CD8-positive, alpha-beta memory T cell (primary cell): ENCODE measurements around the gene BTBD2. TPM values are rescaled to one million over a fixed set of nuclear protein-coding genes. Genes with fewer than 3 reads are reported as not detected.

Experiments
- CTCF ChIA-PET: fragments of 350-600 bp; sonication (Branson Sonifier 250); formaldehyde crosslinking; loops from one replicate; lab custom pipeline; 2021; ENCODE audit warnings: antibody characterized with exemption; lab: Charles Lee
- POLR2A ChIA-PET: fragments of 350-600 bp; sonication (Branson Sonifier 250); formaldehyde crosslinking; loops from one replicate; lab custom pipeline; 2021; ENCODE audit warnings: antibody characterized with exemption; lab: Charles Lee
- DNase-seq, 5 donors: peaks; one replicate each; pipeline versions ENCODE4 v3.0.0 to v3.0.0-alpha.2; 2020 to 2022; ENCODE audit warnings: mixed read lengths in 1 of 5
- H3K27ac ChIP-seq: one replicate; pipeline ENCODE4 v1.7.0; 2013; ENCODE audit warnings: low read depth, mild to moderate bottlenecking, low read length, moderate library complexity
- H3K27me3 ChIP-seq: 2 replicates; pipeline ENCODE4 v1.7.0; 2013; ENCODE audit warnings: low read length, mild to moderate bottlenecking; ENCODE audit not compliant: insufficient read depth, poor library complexity, severe bottlenecking
- H3K36me3 ChIP-seq: 2 replicates; pipeline ENCODE4 v1.7.0; 2013; ENCODE audit warnings: mild to moderate bottlenecking, low read length, moderate library complexity; ENCODE audit not compliant: insufficient read depth
- H3K4me1 ChIP-seq: 2 replicates; pipeline ENCODE4 v1.7.0; 2013; ENCODE audit warnings: mild to moderate bottlenecking, low read length, moderate library complexity; ENCODE audit not compliant: insufficient read depth
- H3K4me3 ChIP-seq: 2 replicates; pipeline ENCODE4 v1.7.0; 2013; ENCODE audit warnings: mild to moderate bottlenecking, low read length
- H3K9me3 ChIP-seq: 2 replicates; pipeline ENCODE4 v1.7.0; 2013; ENCODE audit warnings: mild to moderate bottlenecking, low read length
- H3K27ac Mint-ChIP-seq, 8 donors: one replicate each; pipeline ENCODE4 v1.8.0; 2020 to 2021; ENCODE audit warnings: mixed read lengths in 8 of 8, mild to moderate bottlenecking in 6 of 8, inconsistent platforms in 3 of 8, moderate library complexity in 3 of 8
- H3K27me3 Mint-ChIP-seq, 2 donors: one replicate each; pipeline ENCODE4 v1.8.0; 2020 to 2021; ENCODE audit warnings: mixed read lengths in 2 of 2, mild to moderate bottlenecking in 1 of 2, moderate library complexity in 1 of 2
- H3K36me3 Mint-ChIP-seq, 3 donors: one replicate each; pipeline ENCODE4 v1.8.0; 2020 to 2021; ENCODE audit warnings: mixed read lengths in 3 of 3, inconsistent platforms in 1 of 3, mild to moderate bottlenecking in 1 of 3
- H3K4me1 Mint-ChIP-seq, 3 donors: one replicate each; pipeline ENCODE4 v1.8.0; 2020 to 2021; ENCODE audit warnings: mixed read lengths in 3 of 3, inconsistent platforms in 1 of 3, mild to moderate bottlenecking in 1 of 3
- H3K4me3 Mint-ChIP-seq, 7 donors: one replicate each; pipeline ENCODE4 v1.8.0; 2020 to 2021; ENCODE audit warnings: mixed read lengths in 7 of 7, mild to moderate bottlenecking in 6 of 7, moderate library complexity in 4 of 7, inconsistent platforms in 2 of 7
- H3K9me3 Mint-ChIP-seq, 5 donors: one replicate each; pipeline ENCODE4 v1.8.0; 2020 to 2022; ENCODE audit warnings: mixed read lengths in 5 of 5, mild to moderate bottlenecking in 3 of 5, moderate library complexity in 2 of 5, inconsistent platforms in 1 of 5
- polyA plus RNA-seq: library from polyadenylated mRNA; unstranded; fragments of 300-500 nt; fragmentation: Illumina TruSeq; gene quantifications from one replicate; pipeline ENCODE4 v1.2.3, GENCODE V29; 2021
- total RNA-seq, 2 experiments: library from RNA; stranded (reverse); gene quantifications; one replicate each; pipeline ENCODE4 v1.2.3, GENCODE V29; 2021

BTBD2 gene
- total and polyA plus RNA-seq, 3 experiments from 2014 or later: 5.3 to 22.5 (median 18.6) TPM

DNA sequence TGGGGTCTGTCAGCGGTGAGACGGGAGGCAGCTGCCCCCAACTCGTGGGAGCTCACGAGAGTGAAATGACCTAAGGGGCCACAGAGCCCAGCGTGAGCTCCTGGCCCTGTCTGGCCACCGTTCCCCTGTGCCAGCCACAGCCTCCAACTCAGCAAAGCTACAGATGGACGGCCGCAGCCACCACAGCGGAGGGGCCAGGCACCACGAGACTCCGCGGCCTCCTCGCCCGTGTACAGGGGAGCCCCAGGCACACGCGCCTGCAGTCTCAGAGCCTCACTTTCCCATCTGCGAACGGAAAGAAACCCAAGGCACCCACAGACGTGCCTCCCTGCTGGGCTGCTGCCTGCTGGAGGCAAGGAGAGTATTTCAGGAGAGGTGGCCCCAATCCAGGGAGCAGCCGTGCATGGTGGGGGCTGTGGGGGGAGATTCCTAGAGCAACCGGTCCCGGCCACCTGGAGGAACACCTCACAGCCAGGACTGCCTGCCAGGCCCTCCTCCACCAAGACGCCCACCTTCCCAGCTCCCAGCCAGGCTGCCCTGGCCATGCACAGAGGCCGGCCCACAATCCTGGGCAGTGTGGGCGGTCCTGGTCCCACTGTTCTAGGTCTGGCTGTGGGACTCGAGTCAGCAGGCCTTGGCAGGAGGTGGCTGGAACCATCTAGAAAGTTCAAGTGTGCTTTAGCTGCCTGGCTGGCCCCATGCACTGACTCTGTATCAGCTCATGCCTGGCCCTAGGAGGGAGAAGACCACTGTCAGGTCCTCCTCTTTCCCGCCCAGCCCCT lies 33.6 kb upstream of the BTBD2 start:
- Mint-ChIP-seq H3K4me1 (peaks cover 19 to 57% (median 24%) of the 10 kb centered on the region in 3 donors), H3K27me3 (peaks cover 0 to 3% of the 10 kb centered on the region in 2 donors), H3K4me3 (peak overlapping the region; percentile 86 to 95 (median 88)), H3K27ac (peak overlapping the region in 7 of 8 donors; percentile 76 to 94 (median 89)), H3K36me3 (peaks cover 0 to 35% (median 0%) of the 10 kb centered on the region in 3 donors), H3K9me3 (no peaks in the 10 kb centered on the region)
- Histone ChIP-seq H3K9me3 (no peaks in the 10 kb centered on the region), H3K27me3 (no peaks in the 10 kb centered on the region), H3K27ac (peak overlapping the region; percentile 88), H3K4me1 (peaks cover 66% of the 10 kb centered on the region), H3K36me3 (peaks cover 5% of the 10 kb centered on the region), H3K4me3 (peak overlapping the region; percentile 98)
- CTCF ChIA-PET: interaction anchor here (1.0 to 2.7 kb wide), 6 partner anchors 11 to 119 kb away, joined by 3 to 6 read pairs (median 4); no protein-coding TSS in a partner anchor
- DNase-seq: no peak
- POLR2A ChIA-PET: interaction anchor here (0.6 to 1.7 kb wide), 6 partner anchors 7 to 106 kb away, joined by 3 to 6 read pairs (median 5); no protein-coding TSS in a partner anchor

DNA sequence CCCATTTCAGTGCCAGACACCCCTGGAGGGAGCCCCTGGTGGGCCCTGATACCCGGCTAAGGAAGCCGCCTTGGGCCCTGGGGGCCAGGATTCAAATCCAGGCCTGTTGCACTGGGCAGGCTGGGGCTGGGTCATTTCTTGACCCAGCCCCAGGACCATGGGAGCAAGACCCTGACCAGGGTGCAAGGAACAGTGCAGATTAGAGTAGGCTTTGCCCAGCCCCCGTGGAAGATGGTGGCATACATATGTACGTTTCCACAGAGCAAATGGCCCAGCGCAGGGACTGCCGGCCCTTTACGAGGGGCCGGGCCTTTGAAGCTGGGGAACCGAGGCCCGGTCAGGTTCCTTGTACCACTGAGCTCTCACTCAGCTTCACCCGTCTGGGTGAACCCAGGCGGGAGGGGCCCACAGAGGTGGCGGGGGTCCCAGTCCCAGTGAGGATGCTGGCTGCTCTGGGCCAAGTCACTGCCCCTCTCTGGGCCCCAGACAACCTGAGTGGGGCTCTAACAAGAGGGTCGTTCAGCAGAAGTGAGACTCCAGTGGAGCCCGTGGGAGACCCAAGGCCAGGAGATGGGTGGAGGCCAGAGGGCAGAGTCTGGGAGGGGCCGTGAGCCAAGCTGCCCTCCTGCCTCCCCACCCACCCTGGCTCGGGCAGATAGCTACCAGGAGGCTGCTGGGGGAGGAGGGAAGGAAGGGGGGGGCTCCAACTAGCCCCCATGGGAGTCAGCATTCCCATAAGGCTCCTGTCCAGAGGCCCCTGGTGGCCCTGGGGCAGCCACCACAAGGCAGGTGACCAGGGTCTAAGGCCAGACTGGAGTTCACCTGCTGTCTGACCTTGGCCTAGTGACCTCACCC lies 32.8 kb upstream of the BTBD2 start:
- ChIA-PET POLR2A (interaction anchor here (0.6 to 1.2 kb wide), 2 partner anchors 10 to 11 kb away, joined by 5 to 7 read pairs; no protein-coding TSS in a partner anchor), CTCF (interaction anchor here (1.0 to 2.7 kb wide), 6 partner anchors 12 to 118 kb away, joined by 3 to 6 read pairs (median 4); no protein-coding TSS in a partner anchor)
- DNase-seq: no peak
- H3K9me3 ChIP-seq: no peaks in the 10 kb centered on the region
- peaks cover 23 to 62% (median 30%) of the 10 kb centered on the region in 3 donors for H3K4me1 Mint-ChIP-seq
- no peaks in the 10 kb centered on the region for H3K27me3 ChIP-seq
- peaks cover 8% of the 10 kb centered on the region for H3K36me3 ChIP-seq
- H3K36me3 Mint-ChIP-seq: peaks cover 0 to 41% (median 0%) of the 10 kb centered on the region in 3 donors
- peak overlapping the region; percentile 98 for H3K4me3 ChIP-seq
- peak overlapping the region in 6 of 8 donors; percentile 38 to 89 (median 70) for H3K27ac Mint-ChIP-seq
- peak overlapping the region; percentile 88 for H3K27ac ChIP-seq
- peak overlapping the region in 6 of 7 donors; percentile 64 to 89 (median 86) for H3K4me3 Mint-ChIP-seq
- no peaks in the 10 kb centered on the region for H3K9me3 Mint-ChIP-seq
- H3K27me3 Mint-ChIP-seq: peaks cover 0 to 3% of the 10 kb centered on the region in 2 donors
- H3K4me1 ChIP-seq: peaks cover 72% of the 10 kb centered on the region

DNA sequence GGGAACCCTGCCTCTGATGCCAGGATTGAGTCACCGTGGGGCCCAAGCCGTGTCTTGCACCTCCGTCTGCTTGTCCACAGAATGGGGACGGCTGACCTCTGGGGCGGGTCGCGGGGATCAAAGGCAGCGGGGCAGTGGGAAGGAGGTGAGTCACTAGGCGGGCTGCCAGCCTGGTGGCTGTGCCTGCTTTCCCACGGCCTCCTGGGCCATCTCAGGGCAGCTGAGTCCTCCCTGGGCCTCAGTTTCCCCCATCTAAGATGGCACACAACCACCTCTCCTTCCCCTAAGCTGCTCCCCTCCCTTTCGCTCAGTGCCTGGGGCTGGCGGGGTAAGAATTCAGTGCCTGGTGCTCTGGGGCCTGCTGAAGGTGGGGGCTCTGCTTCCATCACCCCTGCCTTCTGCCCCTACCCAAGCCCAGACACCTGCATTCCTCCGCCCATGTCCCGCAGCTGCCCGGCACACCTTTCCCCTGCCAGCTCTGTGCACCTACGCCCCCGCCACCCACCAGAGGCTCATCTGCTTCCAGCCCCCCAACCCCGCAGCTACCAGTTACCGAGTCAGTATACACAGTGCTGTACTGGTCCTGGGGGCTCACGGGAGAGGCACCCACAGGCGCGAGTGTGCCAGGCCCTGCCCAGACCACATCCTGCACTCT lies 32.1 kb upstream of the BTBD2 start:
- peaks cover 23 to 65% (median 32%) of the 10 kb centered on the region in 3 donors for H3K4me1 Mint-ChIP-seq
- H3K36me3 Mint-ChIP-seq: peaks cover 0 to 42% (median 0%) of the 10 kb centered on the region in 3 donors
- peak overlapping the region; percentile 55 to 89 (median 76) for H3K27ac Mint-ChIP-seq
- peak in 2 of 5 donors; percentile 40 to 58 for DNase-seq
- ChIA-PET POLR2A (no interaction called here), CTCF (interaction anchor here (1.3 to 2.7 kb wide), 2 partner anchors 12 to 20 kb away, joined by 3 to 6 read pairs; no protein-coding TSS in a partner anchor)
- H3K27me3 Mint-ChIP-seq: peaks cover 0 to 3% of the 10 kb centered on the region in 2 donors
- H3K9me3 Mint-ChIP-seq: no peaks in the 10 kb centered on the region
- Histone ChIP-seq H3K36me3 (peaks cover 11% of the 10 kb centered on the region), H3K4me3 (peak overlapping the region; percentile 98), H3K9me3 (no peaks in the 10 kb centered on the region), H3K27ac (peak overlapping the region; percentile 4), H3K4me1 (peaks cover 72% of the 10 kb centered on the region), H3K27me3 (no peaks in the 10 kb centered on the region)
- peak overlapping the region in 6 of 7 donors; percentile 11 to 88 (median 69) for H3K4me3 Mint-ChIP-seq

DNA sequence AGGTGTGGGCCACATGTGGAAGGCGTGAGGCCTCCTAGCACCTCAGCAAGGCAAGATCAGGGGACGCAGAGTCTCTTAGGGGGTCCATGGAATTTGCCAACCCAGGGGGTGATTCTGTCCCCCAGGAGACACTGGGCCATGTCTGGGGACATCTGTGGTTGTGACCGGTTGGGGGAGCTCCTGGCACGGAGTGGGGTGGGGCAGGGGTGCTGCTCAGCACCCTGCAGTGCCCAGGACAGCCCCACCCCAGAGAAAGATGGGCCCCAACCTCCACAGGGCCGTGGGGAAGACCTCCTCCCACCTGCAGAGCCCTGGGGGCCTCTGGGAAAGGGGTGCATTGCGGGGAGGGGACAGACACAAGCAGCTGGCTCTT lies 31.5 kb upstream of the BTBD2 start:
- no peaks in the 10 kb centered on the region for H3K9me3 Mint-ChIP-seq
- H3K4me1 ChIP-seq: peaks cover 71% of the 10 kb centered on the region
- H3K9me3 ChIP-seq: no peaks in the 10 kb centered on the region
- H3K4me1 Mint-ChIP-seq: peaks cover 19 to 65% (median 29%) of the 10 kb centered on the region in 3 donors
- peak overlapping the region in 6 of 8 donors; percentile 33 to 89 (median 40) for H3K27ac Mint-ChIP-seq
- H3K27ac ChIP-seq: no peak overlapping the region
- H3K36me3 Mint-ChIP-seq: peaks cover 0 to 46% (median 0%) of the 10 kb centered on the region in 3 donors
- no peaks in the 10 kb centered on the region for H3K27me3 ChIP-seq
- CTCF ChIA-PET: no interaction called here
- no peak for DNase-seq
- H3K36me3 ChIP-seq: peaks cover 11% of the 10 kb centered on the region
- POLR2A ChIA-PET: no interaction called here
- no peak overlapping the region for H3K4me3 ChIP-seq
- peak overlapping the region in 4 of 7 donors; percentile 29 to 88 (median 41) for H3K4me3 Mint-ChIP-seq
- H3K27me3 Mint-ChIP-seq: peaks cover 0 to 3% of the 10 kb centered on the region in 2 donors

GRCh38 chr19:2046046-2046907 lies 30.8 kb upstream of the BTBD2 start:
- H3K4me1 ChIP-seq: peaks cover 68% of the 10 kb centered on the region
- H3K9me3 ChIP-seq: no peaks in the 10 kb centered on the region
- H3K4me3 ChIP-seq: no peak overlapping the region
- ChIA-PET POLR2A (interaction anchor here (0.6 kb wide), 1 partner anchor 13 kb away, joined by 3 read pairs; no protein-coding TSS in a partner anchor), CTCF (interaction anchor here (1.4 kb wide), 1 partner anchor 12 kb away, joined by 3 read pairs; no protein-coding TSS in a partner anchor)
- H3K27ac Mint-ChIP-seq: peak overlapping the region in 3 of 8 donors; percentile 68 to 95 (median 75)
- no peak for DNase-seq
- H3K36me3 ChIP-seq: peaks cover 12% of the 10 kb centered on the region
- H3K27ac ChIP-seq: no peak overlapping the region
- peaks cover 0 to 3% of the 10 kb centered on the region in 2 donors for H3K27me3 Mint-ChIP-seq
- H3K36me3 Mint-ChIP-seq: peaks cover 0 to 48% (median 0%) of the 10 kb centered on the region in 3 donors
- no peaks in the 10 kb centered on the region for H3K9me3 Mint-ChIP-seq
- H3K27me3 ChIP-seq: no peaks in the 10 kb centered on the region
- H3K4me3 Mint-ChIP-seq: peak overlapping the region in 2 of 7 donors; percentile 44 to 88
- peaks cover 15 to 61% (median 24%) of the 10 kb centered on the region in 3 donors for H3K4me1 Mint-ChIP-seq

DNA sequence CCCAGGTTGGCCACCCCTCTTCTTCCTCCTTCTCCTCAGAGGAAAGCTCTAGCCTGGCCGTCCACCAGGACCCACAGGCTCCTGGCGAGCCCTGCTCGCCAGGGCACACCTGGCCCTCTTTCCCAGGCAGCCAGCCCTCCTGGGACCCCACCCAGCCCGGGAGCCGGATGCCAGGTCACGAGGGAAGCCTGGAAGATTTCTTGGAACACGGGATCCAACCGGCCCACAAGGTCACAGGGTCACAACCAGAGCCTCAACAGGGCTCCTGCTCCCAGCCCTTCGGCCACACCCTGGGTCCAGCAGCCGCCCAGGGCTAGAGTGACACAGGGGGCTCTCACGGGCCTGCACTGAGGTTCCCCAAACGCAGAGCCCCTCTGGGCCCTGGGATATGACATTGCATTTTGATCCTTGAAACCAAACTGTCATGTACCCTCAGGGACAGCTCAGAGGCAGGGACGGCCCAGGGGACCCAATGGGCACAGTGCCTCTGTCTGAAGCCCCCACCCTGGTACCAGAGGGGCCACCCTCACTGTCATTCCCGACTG lies 30.1 kb upstream of the BTBD2 start:
- Mint-ChIP-seq H3K4me1 (peaks cover 15 to 66% (median 24%) of the 10 kb centered on the region in 3 donors), H3K27me3 (peaks cover 0 to 3% of the 10 kb centered on the region in 2 donors), H3K36me3 (peaks cover 0 to 54% (median 0%) of the 10 kb centered on the region in 3 donors), H3K9me3 (no peaks in the 10 kb centered on the region), H3K4me3 (no peak overlapping the region), H3K27ac (peak overlapping the region in 5 of 8 donors; percentile 26 to 96 (median 91))
- ChIA-PET POLR2A (interaction anchor here (0.6 kb wide), 1 partner anchor 12 kb away, joined by 3 read pairs; no protein-coding TSS in a partner anchor), CTCF (interaction anchor here (1.4 kb wide), 1 partner anchor 11 kb away, joined by 3 read pairs; no protein-coding TSS in a partner anchor)
- H3K9me3 ChIP-seq: no peaks in the 10 kb centered on the region
- H3K27ac ChIP-seq: no peak overlapping the region
- H3K4me1 ChIP-seq: peaks cover 75% of the 10 kb centered on the region
- no peaks in the 10 kb centered on the region for H3K27me3 ChIP-seq
- no peak for DNase-seq
- no peak overlapping the region for H3K4me3 ChIP-seq
- H3K36me3 ChIP-seq: peaks cover 19% of the 10 kb centered on the region
